Panc1 (cell line): ENCODE results near the gene ARHGEF17. TPM values are rescaled to one million over a fixed set of nuclear protein-coding genes. Genes with fewer than 3 reads are reported as not detected.

Experiments
- ATAC-seq: fragments of 200-7000 bp; cut with Tn5 transposase; 2 replicates; pipeline ENCODE4 v1.9.1; 2020; ENCODE audit warnings: mild to moderate bottlenecking, moderate library complexity
- BruUV-seq: library from RNA; stranded (reverse); fragments of 400-500 nt; replicated peaks from 2 replicates; lab custom pipeline; 2021; lab: Mats Ljungman, UMichigan
- CTCF ChIA-PET: fragments of 300-600 bp; sonication (Branson Sonifier 250); formaldehyde crosslinking; loops from one replicate; lab custom pipeline; 2022; ENCODE audit warnings: antibody characterized with exemption; lab: Charles Lee
- POLR2A ChIA-PET: fragments of 300-600 bp; sonication (Branson Sonifier 250); formaldehyde crosslinking; loops from one replicate; lab custom pipeline; 2022; ENCODE audit warnings: antibody characterized with exemption; lab: Charles Lee
- DNase-seq: peaks from one replicate; pipeline ENCODE4 v3.0.0-alpha.2; 2010; ENCODE audit warnings: low read depth, low spot score
- H3K27ac ChIP-seq: 2 replicates; pipeline ENCODE4 v1.5.1; 2011; ENCODE audit warnings: mild to moderate bottlenecking, low read length, inconsistent platforms
- H3K27me3 ChIP-seq: fragments of 200-500 bp; sonication (Bioruptor generic); 2 replicates; pipeline ENCODE4 v1.6.0; 2014; ENCODE audit warnings: low read length, inconsistent platforms; ENCODE audit not compliant: control insufficient read depth, insufficient read depth
- H3K36me3 ChIP-seq: fragments of 200-500 bp; sonication (Bioruptor generic); 2 replicates; pipeline ENCODE4 v1.5.1; 2014; ENCODE audit warnings: inconsistent platforms, mild to moderate bottlenecking, low read length, moderate library complexity; ENCODE audit not compliant: control insufficient read depth, insufficient read depth
- H3K4me1 ChIP-seq: 2 replicates; pipeline ENCODE4 v1.5.1; 2011; ENCODE audit warnings: inconsistent platforms, mild to moderate bottlenecking, low read length, moderate library complexity; ENCODE audit not compliant: control insufficient read depth, insufficient read depth
- H3K4me3 ChIP-seq, 2 experiments: 2 replicates each; pipeline ENCODE4 v1.5.1; 2011 to 2012; ENCODE audit warnings: low read depth in 2 of 2, low read length in 2 of 2, mild to moderate bottlenecking in 2 of 2, inconsistent platforms in 1 of 2, moderate library complexity in 1 of 2
- H3K9me3 ChIP-seq: fragments of 200-500 bp; sonication (Bioruptor generic); 2 replicates; pipeline ENCODE4 v1.5.1; 2014; ENCODE audit warnings: low read depth, mild to moderate bottlenecking, inconsistent platforms, low read length, moderate library complexity; ENCODE audit not compliant: control insufficient read depth, insufficient read depth
- POLR2AphosphoS5 ChIP-seq: IDR thresholded peaks from 2 replicates; pipeline ENCODE4 v1.6.1; 2012; ENCODE audit warnings: mild to moderate bottlenecking, low read depth, low read length, moderate library complexity
- TCF7L2 ChIP-seq: IDR thresholded peaks from 2 replicates; pipeline ENCODE4 v1.6.1; 2011; ENCODE audit warnings: mild to moderate bottlenecking, low read depth, low read length, inconsistent platforms
- in situ Hi-C: cut with HindIII; loops from 2 replicates; pipeline ENCODE4 v1.10.0; 2016; ENCODE audit warnings: low sequenced_read_pairs, low pct_unique_long_range_greater_than_20kb
- intact Hi-C: fragments of 100-400 bp; cut with micrococcal nuclease; formaldehyde crosslinking; loops from one replicate; pipeline ENCODE4 v1.10.0; 2022; ENCODE audit not compliant: unreplicated experiment
- total RNA-seq: library from RNA; stranded (reverse); gene quantifications from one replicate; pipeline ENCODE4 v1.2.1, GENCODE V29; 2021; ENCODE audit not compliant: unreplicated experiment
- TF ChIP-seq, protein P1 (sequence below): fragments of 450-650 bp; IDR thresholded peaks from 2 replicates; pipeline ENCODE4 v1.5.1; 2017; ENCODE audit warnings: mild to moderate bottlenecking
- TF ChIP-seq, protein P2 (sequence below), 2 experiments: IDR thresholded peaks; 2 replicates each; pipeline ENCODE4 v1.6.1; 2011 to 2012; ENCODE audit warnings: low read depth in 2 of 2, control low read depth in 1 of 2, low read length in 1 of 2, mild to moderate bottlenecking in 1 of 2, moderate library complexity in 1 of 2; ENCODE audit not compliant: insufficient read depth in 1 of 2

The ARHGEF17 gene
- total RNA-seq, 1 experiment from 2014 or later: 43.2 TPM

- no peaks in the 10 kb centered on the region for H3K27me3 ChIP-seq
- H3K4me1 ChIP-seq: peaks cover 31% of the 10 kb centered on the region
- DNase-seq: peak; percentile 84
- BruUV-seq: no TSS peak
- H3K4me3 ChIP-seq: peak overlapping the region; percentile 79 to 91
- ChIA-PET CTCF (interaction anchor here (0.6 to 3.4 kb wide), 20 partner anchors 9 to 1101 kb away, joined by 3 to 55 read pairs (median 6); no protein-coding TSS in a partner anchor), POLR2A (interaction anchor here (0.6 to 1.0 kb wide), 6 partner anchors 28 to 1800 kb away, joined by 3 to 21 read pairs (median 6); no protein-coding TSS in a partner anchor)
- in situ Hi-C loops (no loop called here), intact Hi-C loops (loop anchor here (1.0 to 10.0 kb wide), 2 partner anchors 28 to 87 kb away; no protein-coding TSS in a partner anchor)
- TF ChIP-seq, protein P1, sequence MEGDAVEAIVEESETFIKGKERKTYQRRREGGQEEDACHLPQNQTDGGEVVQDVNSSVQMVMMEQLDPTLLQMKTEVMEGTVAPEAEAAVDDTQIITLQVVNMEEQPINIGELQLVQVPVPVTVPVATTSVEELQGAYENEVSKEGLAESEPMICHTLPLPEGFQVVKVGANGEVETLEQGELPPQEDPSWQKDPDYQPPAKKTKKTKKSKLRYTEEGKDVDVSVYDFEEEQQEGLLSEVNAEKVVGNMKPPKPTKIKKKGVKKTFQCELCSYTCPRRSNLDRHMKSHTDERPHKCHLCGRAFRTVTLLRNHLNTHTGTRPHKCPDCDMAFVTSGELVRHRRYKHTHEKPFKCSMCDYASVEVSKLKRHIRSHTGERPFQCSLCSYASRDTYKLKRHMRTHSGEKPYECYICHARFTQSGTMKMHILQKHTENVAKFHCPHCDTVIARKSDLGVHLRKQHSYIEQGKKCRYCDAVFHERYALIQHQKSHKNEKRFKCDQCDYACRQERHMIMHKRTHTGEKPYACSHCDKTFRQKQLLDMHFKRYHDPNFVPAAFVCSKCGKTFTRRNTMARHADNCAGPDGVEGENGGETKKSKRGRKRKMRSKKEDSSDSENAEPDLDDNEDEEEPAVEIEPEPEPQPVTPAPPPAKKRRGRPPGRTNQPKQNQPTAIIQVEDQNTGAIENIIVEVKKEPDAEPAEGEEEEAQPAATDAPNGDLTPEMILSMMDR: peak; percentile 93; the same call in 1 of the 2 replicates
- TF ChIP-seq, protein P2, sequence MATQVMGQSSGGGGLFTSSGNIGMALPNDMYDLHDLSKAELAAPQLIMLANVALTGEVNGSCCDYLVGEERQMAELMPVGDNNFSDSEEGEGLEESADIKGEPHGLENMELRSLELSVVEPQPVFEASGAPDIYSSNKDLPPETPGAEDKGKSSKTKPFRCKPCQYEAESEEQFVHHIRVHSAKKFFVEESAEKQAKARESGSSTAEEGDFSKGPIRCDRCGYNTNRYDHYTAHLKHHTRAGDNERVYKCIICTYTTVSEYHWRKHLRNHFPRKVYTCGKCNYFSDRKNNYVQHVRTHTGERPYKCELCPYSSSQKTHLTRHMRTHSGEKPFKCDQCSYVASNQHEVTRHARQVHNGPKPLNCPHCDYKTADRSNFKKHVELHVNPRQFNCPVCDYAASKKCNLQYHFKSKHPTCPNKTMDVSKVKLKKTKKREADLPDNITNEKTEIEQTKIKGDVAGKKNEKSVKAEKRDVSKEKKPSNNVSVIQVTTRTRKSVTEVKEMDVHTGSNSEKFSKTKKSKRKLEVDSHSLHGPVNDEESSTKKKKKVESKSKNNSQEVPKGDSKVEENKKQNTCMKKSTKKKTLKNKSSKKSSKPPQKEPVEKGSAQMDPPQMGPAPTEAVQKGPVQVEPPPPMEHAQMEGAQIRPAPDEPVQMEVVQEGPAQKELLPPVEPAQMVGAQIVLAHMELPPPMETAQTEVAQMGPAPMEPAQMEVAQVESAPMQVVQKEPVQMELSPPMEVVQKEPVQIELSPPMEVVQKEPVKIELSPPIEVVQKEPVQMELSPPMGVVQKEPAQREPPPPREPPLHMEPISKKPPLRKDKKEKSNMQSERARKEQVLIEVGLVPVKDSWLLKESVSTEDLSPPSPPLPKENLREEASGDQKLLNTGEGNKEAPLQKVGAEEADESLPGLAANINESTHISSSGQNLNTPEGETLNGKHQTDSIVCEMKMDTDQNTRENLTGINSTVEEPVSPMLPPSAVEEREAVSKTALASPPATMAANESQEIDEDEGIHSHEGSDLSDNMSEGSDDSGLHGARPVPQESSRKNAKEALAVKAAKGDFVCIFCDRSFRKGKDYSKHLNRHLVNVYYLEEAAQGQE (IDR thresholded peaks at IDR 0.05; ENCODE audit: insufficient read depth in 1 of 2, low read depth in 2 of 2, low read length in 1 of 2): no peak
- ATAC-seq: peak; percentile 82
- peak overlapping the region; percentile 81 for H3K27ac ChIP-seq
- no peaks in the 10 kb centered on the region for H3K9me3 ChIP-seq
- H3K36me3 ChIP-seq: no peaks in the 10 kb centered on the region
These were observed 613 bp upstream of the ARHGEF17 start for GRCh38 chr11:73307323-73308002.

DNA sequence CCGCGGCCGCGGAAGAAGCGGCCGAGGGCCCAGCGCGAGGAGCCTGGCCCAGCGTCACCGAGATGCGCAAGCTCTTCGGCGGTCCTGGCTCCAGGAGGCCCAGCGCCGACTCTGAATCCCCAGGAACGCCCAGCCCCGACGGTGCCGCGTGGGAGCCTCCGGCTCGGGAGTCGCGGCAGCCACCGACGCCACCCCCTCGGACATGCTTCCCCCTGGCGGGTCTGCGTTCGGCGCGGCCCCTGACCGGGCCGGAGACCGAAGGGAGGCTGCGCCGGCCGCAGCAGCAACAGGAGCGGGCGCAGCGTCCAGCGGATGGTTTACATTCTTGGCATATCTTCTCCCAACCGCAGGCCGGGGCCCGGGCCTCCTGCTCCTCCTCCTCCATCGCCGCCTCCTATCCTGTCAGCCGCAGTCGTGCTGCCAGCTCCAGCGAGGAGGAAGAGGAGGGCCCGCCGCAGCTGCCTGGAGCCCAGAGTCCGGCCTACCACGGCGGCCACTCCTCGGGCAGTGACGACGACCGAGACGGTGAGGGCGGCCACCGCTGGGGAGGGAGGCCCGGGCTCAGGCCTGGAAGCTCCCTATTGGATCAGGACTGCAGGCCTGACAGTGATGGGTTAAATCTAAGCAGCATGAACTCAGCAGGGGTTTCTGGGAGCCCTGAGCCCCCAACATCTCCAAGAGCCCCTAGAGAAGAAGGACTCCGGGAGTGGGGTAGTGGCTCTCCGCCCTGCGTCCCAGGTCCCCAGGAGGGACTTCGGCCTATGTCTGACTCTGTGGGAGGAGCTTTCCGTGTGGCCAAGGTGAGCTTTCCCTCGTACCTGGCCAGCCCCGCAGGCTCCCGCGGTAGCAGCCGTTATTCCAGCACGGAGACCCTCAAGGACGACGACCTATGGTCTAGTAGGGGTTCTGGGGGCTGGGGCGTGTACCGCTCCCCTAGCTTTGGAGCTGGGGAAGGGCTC is 1.2 kb downstream of the ARHGEF17 start:
- in situ Hi-C loops: no loop called here
- Histone ChIP-seq H3K27ac (peak overlapping the region; percentile 78), H3K4me3 (peak overlapping the region; percentile 79 to 91), H3K27me3 (no peaks in the 10 kb centered on the region), H3K36me3 (no peaks in the 10 kb centered on the region), H3K9me3 (no peaks in the 10 kb centered on the region), H3K4me1 (peaks cover 47% of the 10 kb centered on the region)
- TF ChIP-seq POLR2AphosphoS5 (peak; percentile 77), TCF7L2 (no peak)
- TF ChIP-seq, protein P2 (IDR thresholded peaks at IDR 0.05; ENCODE audit: insufficient read depth in 1 of 2, low read depth in 2 of 2, low read length in 1 of 2): no peak
- intact Hi-C loops: loop anchor here (10.0 kb wide), 1 partner anchor 86 kb away; no protein-coding TSS in a partner anchor
- ATAC-seq: peak; percentile 64
- CTCF ChIA-PET: interaction anchor here (0.7 to 3.4 kb wide), 6 partner anchors 10 to 73 kb away, joined by 3 to 14 read pairs (median 7); no protein-coding TSS in a partner anchor
- POLR2A ChIA-PET: interaction anchor here (0.6 to 0.7 kb wide), 3 partner anchors 20 to 26 kb away, joined by 3 to 6 read pairs (median 3); no protein-coding TSS in a partner anchor
- BruUV-seq: no TSS peak
- DNase-seq: no peak
